Fibroblast of the aortic adventitia (primary cell): Measurements from ENCODE around the gene ZBTB20. TPM values are rescaled to one million over a fixed set of nuclear protein-coding genes. Genes with fewer than 3 reads are reported as not detected.

Experiments
- DNase-seq: peaks from one replicate; pipeline ENCODE4 v3.0.0-alpha.2; 2010; ENCODE audit warnings: low read depth
- H3K4me3 ChIP-seq: 2 replicates; pipeline ENCODE4 v1.5.1; 2011; ENCODE audit warnings: low read depth, mild to moderate bottlenecking, control low read depth, low read length, moderate library complexity
- total RNA-seq: library from RNA; depleted of rRNA; stranded (reverse); fragments of >200 nt; gene quantifications from 2 replicates; pipeline ENCODE4 v1.2.3, GENCODE V29; 2012; ENCODE audit warnings: low replicate concordance
- TF ChIP-seq, protein P1 (sequence below): IDR thresholded peaks from 2 replicates; pipeline ENCODE4 v1.5.1; 2011; ENCODE audit warnings: mild to moderate bottlenecking, low read length, control low read depth, inconsistent platforms; ENCODE audit not compliant: insufficient read depth

The ZBTB20 gene
- total RNA-seq, 1 donor: 47.2 TPM

DNA sequence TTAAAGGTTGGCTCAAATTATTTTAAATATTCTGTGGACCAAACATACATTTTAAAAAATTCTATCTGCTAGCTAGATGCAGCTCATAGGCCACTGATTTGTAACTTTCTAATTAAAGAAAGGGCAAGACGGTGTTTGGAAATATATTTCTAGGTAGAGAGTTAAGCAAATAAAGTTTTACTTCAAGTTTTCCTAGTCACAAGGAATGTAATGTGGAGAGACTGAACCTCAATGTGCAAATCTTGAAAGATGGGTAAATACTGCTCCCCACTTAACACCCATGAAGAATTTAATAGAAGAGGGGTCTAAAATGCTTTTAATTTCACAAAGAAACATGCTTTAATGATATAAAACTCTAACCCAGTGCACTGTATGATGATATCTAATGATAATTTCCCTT is 678.0 kb downstream of the ZBTB20 start:
- no peak for DNase-seq
- TF ChIP-seq, protein P1, sequence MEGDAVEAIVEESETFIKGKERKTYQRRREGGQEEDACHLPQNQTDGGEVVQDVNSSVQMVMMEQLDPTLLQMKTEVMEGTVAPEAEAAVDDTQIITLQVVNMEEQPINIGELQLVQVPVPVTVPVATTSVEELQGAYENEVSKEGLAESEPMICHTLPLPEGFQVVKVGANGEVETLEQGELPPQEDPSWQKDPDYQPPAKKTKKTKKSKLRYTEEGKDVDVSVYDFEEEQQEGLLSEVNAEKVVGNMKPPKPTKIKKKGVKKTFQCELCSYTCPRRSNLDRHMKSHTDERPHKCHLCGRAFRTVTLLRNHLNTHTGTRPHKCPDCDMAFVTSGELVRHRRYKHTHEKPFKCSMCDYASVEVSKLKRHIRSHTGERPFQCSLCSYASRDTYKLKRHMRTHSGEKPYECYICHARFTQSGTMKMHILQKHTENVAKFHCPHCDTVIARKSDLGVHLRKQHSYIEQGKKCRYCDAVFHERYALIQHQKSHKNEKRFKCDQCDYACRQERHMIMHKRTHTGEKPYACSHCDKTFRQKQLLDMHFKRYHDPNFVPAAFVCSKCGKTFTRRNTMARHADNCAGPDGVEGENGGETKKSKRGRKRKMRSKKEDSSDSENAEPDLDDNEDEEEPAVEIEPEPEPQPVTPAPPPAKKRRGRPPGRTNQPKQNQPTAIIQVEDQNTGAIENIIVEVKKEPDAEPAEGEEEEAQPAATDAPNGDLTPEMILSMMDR: no peak
- no peak overlapping the region for H3K4me3 ChIP-seq

DNA sequence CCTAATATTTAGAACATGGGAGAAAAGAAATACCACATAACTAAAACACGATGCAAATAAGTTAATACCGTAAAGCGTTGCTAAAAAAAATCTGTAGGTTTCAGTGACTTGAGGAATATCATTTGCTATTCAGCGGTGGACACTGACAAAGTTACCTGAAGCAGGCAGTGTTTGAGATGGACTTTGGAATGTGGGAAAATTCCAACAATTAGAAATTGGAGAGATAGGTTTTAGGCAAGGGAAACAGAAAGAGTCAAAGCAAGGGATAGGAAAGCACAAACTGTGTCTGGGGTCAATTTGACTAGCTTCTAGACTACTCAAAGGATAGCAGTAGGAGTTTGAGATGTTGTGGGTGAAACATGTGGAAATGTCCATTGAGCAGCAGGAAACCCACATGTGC is 680.3 kb downstream of the ZBTB20 start:
- TF ChIP-seq, protein P1: no peak
- no peak for DNase-seq
- H3K4me3 ChIP-seq: no peak overlapping the region

DNA sequence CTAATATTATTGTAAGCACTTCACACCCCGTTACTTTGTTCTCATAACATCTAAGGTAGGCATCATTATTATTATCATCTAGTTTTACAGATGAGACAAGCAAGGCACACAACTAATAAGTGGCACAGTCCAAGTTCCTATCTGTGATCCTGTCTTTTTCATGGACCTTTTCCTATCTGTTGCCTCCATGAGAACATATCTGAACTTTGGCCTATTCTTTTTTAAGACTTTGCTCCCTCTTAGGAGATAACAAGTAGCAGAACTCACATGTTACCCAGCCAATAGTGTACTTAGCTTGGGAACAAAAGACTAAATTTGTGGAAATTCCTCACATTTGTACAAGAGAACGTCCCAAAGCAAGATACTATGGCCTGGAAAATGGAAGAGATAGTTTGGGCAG is 680.8 kb downstream of the ZBTB20 start:
- TF ChIP-seq, protein P1: no peak
- DNase-seq: no peak
- H3K4me3 ChIP-seq: no peak overlapping the region

DNA sequence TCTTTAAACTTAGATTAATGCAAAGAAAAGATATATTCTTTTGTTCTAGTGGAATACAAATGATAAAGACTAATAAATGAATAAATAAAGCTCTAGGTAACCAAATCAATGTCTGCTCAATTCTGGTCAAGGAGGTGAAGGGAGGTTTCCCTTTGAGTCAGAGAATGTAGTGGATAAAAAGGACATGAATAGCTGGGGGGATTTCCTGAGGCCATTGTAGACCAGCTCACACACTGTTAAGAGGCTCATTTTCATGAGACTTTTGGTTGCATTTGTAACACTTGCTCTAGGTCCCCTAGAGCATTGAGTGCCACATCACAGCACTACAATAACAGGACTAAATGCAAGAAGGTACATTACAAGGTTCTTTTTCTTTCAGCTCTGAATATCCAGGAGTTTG is 682.5 kb downstream of the ZBTB20 start:
- no peak for DNase-seq
- TF ChIP-seq, protein P1: no peak
- no peak overlapping the region for H3K4me3 ChIP-seq

DNA sequence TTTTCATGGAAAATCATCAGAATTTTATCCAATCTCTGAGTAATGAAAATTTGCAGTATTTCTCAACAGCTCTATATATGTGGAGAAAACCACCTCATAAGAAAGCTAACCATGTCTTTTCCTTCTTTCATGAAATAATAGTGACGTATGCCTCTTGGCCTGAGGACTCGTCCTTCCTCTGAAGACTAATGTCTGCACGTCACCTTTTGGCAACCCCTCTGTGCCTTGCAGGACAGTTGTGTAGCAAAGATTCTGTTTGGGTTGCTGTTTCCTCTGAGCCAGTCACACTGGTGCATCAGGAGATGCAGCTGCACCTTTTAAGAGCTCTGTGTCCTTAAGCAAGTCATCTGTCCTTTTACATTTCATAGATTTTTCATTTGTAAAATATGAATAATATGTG is 684.3 kb downstream of the ZBTB20 start:
- DNase-seq: no peak
- H3K4me3 ChIP-seq: no peak overlapping the region
- TF ChIP-seq, protein P1: no peak

DNA sequence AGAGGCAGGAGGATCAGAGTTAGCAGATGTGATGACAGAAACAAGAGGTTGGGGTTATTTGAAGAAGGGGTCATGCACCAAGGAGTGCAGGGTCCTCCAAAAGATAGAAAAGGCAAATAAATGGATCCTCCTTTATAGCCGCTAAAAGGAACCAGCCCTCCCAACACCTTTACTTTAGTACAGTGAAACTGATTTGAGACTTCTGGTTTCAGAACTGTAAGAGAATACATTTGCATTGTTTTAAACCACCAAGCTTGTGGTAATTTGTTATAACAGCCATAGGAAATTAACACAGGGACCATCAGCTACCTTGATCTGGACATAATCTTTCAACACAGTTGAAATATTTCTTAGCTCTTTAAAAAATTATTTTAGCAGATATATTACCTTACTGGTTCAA is 686.6 kb downstream of the ZBTB20 start:
- no peak for DNase-seq
- TF ChIP-seq, protein P1: no peak
- no peak overlapping the region for H3K4me3 ChIP-seq

DNA sequence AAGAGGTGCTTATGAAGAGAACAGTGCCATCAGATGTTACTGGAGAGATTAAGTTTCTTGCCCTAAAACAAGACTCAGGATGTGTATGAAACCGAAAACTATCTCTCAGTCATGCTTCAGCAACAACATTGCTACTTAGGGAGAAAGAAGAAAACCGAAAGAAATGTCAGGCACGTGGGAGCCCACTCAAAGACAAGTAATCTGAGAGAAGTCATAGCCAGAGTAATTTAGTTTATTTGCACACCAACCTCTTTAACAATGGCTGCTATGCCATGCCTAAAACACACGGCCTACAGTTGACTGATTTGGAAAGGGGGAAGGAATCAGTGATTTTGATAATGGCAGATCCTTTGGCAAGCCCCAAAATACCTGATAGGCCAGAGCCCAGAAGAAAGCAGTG is 690.3 kb downstream of the ZBTB20 start:
- no peak for DNase-seq
- no peak overlapping the region for H3K4me3 ChIP-seq
- TF ChIP-seq, protein P1: no peak
